Activated CD8-positive, alpha-beta memory T cell treated with anti-CD3 and anti-CD28 coated beads, Interleukin-2, amount 50 U/mL, for 48 hours (primary cell): Measurements from ENCODE around the gene SLC19A1.

Source experiments
- DNase-seq: peaks from one replicate; pipeline ENCODE4 v3.0.0-alpha.2; 2020

The SLC19A1 gene

DNA sequence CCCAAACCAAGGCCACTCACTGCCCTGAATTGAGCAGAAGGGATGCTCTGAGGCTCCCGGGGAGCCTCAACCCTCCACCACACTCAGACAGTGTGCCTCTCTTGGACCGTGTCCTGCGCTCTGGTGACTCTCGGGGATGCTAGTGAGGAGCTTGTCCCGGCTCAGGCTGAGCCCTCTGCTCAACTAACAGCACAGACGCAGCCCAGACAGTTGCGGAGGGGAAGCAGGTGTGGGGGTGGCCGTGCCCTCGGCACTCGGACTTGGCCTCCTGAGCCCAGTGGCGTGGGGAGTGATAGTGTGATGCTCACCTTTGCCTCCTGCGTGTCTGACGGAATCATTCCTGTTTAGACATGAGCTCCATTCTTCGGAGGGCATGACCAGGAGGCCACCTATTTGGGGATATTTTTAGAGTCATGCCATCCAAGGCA lies 15.4 kb upstream of the SLC19A1 start:
- DNase-seq: no peak

DNA sequence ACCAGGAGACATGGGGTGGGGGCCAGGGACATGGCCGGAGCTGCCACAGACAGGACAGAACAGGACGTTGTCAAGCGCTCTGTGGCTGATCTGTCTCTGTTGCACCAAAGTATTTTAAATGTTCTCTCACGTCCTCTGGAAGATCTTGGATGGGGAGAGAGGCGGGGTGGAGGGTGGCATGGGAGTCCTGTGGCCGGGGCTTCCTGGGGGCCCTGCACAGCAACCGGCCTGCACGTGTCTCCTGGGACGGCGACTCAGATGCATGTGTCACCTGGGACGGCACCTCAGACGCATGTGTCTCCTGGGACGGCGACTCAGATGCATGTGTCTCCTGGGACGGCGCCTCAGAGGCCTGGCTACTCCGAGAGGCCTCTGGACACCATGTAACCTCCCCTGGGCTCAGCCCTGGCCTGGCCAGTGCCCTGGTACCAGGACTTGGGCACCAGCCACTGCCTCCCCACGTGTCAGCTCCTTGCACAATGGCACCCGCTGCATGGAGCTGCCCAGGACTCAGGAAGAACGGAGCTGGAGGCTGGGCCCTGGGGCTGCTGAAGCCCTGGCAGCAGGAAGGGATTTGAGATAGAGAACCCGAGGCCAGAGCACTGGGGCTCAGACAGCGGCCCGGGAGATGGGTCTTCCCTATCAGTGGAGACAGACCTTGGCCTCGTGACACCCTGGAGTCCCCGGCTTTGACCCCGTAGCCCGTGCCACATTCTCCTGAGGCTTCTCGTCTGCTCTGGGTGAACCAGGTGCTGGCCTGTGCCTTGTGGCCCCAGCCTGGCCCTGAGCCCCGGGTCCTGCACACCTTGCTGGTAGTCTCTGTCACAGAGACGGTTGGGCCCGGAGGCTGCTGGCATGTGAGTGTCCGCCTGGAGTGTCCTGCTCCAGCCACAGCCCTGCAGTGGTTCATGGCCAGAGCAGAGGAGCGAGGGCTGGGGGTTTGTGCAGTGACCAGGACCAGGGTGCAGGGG lies 14.7 kb upstream of the SLC19A1 start:
- no peak for DNase-seq

DNA sequence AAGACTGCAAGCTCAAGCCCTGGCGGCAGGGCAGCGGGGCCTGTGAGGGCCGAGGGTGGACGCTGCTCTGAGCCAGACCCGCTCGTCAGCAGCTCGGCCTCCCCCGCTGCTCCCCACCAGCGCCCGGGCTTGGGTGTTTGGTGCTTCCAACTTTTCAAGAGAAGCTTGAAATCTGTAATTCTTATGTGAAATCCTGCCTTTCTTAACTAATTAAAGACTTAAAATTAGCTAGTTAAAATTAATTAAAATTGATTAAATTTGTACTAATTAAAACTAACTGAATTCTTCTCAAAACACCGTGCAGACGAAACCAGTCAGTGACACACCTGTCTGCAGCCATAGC lies 14.0 kb upstream of the SLC19A1 start:
- no peak for DNase-seq

DNA sequence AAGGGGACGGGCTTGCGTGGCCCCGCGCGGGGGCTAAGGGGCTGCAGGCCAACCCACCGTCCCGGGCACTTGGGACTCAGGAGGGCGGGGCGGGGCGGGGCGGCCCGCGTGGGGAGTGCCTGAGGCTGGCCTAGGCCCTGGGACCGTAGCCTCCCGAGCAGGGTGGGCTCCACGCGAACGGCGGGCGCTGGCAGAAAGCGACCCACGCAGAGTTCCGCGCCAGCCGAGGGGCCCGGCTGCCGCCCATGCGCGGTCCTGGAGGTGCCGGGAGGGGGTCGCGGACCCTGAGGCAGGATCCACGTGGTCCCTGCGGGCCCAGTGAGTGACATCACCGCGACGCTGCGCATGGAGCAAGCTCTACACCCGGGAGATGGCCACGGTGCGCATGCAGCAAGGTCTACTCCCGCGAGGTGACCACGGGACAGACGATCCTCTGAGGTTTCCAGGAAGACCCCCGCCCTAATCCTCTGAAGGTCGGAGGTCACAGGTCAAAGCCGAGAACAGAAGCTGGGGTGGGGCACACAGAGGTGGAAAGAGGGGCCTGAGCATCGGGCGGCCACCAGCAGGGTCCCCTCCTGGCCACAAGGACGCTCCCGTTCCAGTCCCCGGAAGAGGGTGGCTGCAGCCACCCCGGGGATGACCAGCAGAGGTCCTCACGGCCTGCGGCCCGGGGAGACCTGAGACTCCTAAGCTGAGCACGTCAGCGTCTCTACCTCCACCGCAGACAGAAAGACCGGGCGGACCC lies 13.5 kb upstream of the SLC19A1 start:
- peak; percentile 82 for DNase-seq

DNA sequence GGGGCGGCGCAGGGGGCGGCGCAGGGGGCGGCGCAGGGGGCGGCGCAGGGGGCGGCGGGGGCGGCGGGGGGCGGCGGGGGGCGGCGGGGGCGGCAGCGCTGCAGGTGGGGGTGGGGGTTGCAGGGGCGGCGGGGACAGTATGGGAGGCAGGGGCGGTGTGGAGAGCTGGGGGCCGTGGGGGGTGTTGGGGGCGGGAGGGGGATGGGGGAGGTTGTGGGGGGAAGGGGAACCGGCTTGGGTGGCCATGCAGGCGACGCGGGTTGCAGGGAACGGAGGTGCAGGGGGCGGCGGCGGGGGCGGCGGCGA lies 13.0 kb upstream of the SLC19A1 start:
- no peak for DNase-seq

DNA sequence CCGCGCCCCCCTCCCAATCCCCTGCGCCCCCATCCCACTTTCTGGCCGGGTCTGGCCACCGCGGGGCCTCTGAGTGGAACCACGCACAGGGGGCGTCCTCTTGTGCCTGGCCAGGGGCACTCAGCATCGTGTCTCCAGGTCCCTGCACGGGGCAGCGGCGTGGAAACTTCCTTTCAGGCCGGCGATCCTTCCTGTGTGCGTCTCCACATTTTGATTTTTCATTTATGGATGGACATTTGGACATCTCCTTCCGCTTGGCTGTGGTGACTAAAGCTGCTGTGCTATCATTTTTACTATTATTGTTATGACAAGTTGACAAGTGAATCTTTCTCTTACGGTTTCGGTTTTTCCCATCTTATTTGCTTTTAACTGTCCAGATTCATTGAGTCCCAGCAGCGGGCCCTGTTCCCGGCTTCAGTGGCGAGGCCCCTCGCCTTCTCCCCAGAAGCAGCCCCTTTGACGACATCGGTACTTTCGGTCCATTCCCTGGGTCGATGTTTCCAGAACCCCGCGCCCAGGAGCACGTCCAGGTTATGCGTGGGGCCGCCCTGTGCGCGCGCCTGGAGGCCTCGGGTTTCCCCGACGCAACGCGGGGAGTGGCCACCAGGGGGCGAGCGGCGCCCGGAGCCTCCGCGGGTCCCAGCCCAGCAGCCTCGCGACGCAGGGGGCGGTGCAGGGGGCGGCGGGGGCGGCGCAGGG lies 12.4 kb upstream of the SLC19A1 start:
- DNase-seq: peak; percentile 99

DNA sequence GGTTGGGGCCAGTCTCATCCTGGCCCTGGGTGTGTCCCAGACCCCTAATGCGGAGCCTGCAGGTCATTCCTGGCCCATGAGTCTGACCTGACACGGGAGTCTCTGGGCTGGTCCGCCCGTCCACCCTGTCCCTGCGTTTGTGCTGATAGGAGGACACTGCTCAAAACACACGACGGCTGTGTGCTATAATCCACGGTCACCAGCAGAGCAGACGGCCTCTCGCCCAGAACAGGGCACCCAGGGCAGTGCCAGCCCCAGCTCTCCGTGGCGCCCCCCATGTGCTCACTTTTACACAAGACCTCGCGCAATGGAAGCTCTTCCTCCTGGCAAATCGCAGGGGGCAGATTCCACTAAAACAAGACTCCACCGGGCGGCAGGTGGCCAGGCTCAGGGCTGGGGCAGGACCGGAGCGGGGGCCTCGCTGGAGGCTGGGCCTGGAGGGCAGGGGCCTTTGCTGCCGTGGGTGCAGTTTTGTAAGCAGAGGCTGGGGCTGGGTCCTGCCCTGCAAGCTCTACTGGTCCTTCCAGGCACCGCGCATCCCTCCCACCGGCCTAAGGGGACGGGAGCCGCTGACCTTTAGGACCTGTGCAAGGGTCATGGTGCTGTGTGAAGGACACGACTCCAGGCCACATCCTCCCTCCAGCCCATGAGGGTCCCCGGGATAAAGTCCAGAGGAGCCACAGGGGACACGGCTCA lies 10.6 kb upstream of the SLC19A1 start:
- no peak for DNase-seq

DNA sequence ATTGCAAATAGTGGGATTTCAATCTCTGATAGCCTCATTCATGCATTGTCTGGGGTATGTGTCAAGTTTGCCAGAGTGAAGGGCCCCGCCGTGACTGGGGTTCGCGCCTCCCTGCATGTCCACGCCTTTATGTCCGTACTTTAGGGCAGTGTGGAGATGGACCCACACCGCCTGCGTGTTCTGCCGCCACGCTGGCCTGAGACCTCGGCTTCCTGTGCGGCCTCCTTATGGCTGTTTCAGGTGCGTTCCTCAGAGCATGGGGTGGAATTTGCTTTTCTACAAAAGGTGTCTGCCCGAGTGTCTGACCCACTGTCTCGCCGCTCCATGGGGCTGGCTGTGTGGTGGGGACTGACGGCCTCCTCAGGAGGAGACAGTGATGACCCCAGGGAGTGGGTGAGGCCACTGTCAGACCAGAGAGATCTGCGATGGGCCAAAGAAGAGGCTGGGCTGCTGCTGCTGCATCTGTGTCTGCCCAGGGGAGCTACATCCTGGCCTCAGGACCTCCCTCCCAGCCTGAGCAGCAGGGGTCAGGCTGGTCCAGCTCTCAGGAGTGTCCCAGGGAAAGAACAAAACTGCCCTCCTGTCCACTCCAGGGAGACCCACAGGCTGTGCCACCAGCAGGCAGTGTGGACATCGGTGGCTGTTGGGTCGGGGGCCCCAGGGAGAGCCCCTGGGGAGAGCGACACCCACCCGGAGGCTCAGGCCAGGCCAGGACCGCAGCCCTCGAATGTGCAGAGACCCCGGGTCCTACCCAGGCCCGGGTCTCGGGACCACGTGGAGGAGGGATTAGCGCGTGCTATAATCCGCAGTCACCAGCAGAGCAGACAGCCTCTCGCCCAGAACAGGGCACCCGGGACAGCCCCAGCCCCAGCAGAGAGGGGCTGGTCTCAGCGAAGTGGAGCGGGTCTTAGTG lies 9.8 kb upstream of the SLC19A1 start:
- DNase-seq: no peak

DNA sequence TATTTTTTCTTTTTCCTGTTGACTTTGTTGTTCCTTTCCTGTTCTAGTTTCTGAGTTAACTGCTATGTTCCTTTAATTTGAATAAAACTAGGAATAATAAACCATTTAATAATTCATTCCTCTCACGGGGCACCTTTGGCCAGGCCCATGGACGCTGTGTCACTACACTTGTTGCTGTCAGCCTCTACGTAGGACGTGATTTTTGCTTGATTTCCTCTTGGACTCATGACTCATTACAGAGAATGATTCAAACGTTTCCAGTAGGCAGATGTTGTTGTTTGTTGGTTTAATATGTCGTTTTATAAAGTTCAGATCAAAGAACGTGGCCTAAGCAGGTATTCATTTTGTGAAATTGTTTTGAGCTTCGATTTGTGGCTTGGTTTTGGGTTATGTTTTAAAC lies 9.1 kb upstream of the SLC19A1 start:
- DNase-seq: no peak

DNA sequence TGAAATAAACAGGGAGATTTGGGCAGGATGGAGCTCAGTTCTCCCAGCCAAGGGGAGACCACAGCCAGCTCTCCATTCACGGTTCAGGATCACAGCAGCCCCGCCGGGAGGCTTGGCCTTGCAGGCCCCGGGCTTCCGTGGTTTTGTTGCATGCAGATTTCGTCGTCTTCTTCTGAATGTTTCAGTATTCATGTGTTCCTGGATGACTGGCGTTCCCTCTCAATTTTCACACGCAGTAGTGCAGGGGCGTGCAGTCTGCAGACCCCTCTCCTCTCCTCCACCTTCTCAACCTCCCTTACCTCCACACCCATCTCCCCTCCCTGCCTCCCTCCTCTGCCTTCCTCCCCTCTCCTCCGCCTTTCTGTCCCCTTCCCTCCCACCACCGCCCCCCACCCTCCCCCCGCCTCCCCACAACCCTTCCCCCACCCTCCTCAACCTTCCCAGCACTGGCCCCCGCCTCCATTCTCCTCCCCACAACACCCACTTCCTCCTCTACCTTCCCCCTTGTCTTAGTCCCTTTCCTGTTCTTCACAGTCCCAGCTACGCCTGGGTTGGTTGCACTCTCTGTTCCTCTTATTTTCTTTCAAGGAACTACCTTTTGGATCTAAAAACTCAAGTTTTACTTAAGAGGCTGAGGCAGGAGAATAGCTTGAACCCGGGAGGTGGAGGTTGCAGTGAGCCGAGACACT lies 8.4 kb upstream of the SLC19A1 start:
- peak; percentile 82 for DNase-seq

DNA sequence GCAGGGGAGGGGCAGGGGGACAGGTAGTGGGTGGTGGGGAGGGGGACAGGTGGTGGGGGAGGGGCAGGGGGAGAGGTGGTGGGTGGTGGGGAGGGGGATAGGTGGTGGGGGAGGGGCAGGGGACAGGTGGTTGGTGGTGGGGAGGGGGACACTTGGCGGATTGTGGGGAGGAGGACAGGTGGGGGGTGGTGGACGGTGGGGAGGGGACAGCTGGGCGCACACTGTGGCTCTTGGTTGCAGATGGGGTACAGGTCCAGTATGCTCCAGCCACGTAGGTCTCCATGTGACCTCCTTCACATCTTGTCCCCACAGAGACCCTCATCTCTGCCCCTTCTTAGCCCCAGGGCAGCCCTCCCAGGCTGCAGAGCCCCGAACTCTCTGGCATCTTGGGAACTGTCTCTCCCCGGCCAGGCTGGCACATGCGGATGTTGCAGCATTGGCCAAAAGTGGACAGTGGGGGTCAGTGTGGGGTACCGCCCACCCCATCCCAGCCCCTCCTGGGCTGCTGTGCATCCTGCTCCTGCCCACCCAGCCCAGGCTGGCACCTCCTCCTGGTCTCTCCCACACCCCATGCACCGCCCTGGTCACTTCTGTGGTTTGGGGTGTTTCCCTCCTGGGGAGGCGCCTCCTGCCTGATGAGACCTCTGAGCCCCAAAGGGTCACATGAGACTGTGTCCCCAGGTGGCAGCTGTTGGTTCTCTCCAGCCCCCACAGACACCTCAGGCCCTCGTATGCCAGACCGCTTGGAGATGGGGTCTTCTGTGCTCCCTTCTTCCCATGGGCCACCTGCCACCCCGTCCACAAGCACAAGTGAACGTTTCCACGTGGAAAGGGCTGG lies 7.6 kb upstream of the SLC19A1 start:
- no peak for DNase-seq

DNA sequence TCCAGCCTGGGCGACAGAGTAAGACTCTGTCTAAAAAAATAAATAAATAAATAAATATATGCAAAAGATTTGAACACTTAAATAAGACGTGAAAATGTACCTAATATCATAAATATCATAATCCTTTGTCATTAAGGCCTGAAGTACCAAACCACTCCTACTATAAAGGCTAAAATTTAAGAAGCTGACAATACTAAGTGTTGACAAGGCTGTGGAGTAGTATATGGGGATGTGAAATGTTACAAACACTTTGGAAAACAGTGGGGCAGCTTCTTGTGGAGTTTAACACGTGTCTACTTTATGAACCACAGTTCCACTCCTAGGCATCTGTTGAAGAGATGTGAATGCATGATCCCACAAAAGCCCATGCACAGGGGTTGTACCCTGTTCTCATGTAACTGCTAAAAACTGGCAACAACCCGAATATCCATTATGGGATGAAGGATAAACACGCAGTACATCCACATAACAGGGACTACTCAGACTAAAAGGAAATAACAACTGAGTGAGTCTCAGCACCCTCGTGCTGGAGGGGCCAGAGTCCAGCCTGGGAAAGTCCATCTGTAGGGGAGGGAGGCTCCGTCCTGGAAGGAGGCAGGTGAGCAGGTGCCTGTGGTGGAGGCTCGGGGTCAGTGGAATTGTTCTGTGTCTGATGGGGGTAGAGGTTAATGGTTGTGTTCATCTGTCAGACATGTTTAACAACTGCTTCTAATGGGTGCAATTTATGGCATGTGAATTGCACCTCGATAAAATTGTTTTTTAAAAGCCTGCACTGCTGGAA lies 6.7 kb upstream of the SLC19A1 start:
- no peak for DNase-seq

DNA sequence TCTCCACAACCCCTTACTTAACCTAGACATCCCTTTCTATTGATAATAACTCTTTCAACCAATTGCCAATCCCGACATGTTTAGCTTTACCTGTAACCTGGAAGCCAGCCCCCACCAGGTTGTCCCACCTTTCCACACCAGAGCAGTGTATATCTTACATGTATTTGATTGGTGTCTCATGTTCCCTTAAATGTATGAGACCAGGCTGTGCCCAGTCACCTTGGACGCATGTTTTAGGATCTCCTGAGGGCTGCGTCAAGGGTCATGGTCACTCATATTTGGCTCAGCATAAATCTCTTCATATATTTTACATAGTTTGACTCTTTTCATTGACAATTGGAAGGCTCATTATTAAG lies 5.3 kb upstream of the SLC19A1 start:
- DNase-seq: no peak

DNA sequence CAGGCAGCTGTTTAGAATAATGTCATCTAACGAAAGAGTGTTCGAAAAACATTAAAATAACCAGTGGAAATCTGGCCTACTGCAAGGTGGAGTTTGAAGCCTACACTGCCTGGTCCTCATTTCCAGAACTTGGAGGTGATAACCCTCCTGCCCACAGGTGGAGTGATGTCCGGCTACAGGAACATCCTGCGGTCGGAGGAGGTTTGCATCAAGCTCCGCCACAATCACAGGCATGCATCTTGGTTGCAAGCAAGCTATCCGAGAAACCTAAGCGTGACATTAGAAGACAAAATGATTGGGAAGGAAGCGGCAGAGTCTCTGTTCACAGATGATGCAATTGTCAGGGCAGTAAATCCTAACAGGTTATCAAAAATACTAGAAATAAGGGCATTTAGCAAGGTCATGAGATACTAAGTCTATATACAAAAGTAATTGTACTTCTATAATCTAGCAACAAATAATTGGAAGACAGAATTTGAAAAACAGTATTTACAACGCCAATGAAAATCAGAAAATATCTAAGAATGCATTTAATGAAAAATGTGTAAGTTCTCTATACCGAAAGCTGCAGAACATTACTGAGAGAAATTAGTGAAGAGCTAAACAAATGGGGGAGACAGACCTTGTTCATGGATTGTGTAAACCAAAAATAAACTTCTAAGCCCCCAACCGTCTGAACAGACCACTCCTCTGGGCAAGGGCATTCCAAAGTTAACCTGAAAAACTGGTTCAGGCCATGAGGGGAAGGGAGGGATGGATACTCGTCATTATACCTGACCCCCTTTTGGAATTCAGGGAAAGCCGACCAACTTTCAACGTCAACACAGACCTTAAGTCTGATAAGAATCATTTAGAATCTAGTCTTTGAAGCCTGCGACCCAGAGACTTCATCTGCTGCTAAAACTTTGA lies 4.7 kb upstream of the SLC19A1 start:
- peak; percentile 32 for DNase-seq

DNA sequence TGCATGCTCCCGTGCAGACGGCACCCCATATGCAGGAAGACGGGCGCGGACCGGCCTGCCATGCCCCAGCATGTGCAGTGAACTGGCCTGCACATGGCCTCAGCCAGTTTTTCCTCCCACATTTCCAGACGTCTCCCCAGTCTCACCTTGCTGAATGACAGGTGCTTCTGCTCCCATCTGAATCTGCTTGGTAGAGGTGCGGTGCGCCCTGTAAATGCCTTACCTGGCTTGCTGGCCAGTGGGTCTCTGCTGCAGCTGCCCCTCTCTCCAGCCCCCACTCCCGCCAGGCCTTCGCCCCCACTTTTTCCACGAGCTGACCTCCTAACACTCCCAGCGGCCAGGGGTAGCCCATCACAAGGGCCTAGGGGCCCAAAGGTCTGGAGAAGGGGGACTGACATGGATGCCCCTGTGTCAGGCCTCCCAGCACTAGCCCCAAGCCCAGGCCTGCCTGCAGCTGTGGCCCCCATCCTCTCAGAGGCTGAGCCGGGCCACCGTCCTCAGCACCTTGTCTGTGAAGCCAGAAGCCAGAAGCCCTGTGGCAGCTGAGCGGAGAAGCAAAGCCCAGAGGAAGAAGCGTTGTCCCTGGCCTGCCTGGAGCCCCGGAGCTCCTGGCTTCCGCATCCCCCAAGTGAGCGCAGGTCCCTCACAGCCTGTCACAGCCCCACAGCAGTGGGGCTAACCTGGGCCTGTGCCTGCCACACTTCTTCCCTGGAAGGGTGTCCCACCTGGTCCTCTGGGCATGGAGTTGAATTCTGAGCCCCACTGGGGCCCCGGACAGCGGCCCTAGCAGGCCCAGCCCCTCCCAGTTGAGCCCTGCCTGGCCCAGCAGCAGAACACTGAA lies 3.7 kb upstream of the SLC19A1 start:
- DNase-seq: peak; percentile 45

DNA sequence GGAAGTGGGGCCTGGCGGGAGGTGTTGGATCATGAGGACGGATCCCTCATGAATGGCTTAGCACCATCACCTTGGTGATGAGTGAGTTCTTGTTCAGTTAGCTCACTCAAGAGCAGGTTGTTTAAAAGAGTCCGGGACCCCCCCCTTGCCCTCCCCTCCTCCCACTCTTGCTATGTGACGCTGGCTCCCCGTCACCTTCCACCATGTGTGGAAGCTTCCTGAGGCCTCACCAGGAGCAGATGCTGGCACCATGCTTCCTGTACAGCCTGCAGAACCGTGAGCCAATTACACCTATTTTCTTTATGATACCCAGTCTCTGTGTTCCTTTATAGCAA lies 3.0 kb upstream of the SLC19A1 start:
- no peak for DNase-seq

DNA sequence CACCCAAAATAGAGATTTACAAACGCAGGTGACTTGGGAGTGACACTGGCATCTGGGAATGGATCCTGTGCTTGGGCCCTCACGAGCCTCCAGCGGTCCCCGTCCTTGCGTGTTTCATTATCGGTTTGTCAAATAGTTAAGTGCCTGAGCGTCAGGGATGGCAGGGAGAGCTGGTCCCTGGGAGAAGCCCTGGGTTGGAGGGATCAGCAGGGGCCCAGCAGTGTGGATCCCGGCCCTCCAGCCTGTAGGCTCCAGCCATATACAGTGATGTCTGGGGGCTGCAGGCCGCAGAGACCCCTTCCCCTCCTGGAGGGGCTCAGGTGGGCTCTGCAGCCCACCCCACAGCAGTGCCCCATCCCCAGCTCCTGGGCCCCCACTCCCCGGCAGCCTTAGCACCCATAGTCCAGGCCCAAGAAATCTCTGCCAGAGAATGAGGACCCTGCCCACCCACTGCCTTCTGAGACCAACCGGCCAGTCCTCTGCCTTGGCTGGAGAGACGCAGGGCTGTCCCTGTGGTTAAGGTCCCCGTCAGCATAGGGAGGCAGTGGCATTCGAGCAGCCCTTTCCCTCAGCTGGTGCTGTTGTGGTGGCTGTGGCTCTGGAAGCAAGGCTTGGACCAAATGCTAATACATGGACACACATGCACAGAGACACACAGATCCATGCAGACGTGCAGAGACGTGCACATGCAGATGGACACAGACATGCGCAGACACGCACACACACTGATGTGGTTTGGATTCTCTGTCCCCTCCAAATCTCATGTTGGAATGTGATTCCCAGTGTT lies 2.4 kb upstream of the SLC19A1 start:
- peak; percentile 50 for DNase-seq
